CD4-positive, alpha-beta T cell treated with Interleukin-6 at 100 ng/mL for 8 hours (primary cell): ENCODE measurements around the gene TMEM187.

Experiments
- DNase-seq: peaks from one replicate; pipeline ENCODE4 v3.0.0-alpha.2; 2020; ENCODE audit warnings: mixed read lengths, low spot score

Gene TMEM187

DNA sequence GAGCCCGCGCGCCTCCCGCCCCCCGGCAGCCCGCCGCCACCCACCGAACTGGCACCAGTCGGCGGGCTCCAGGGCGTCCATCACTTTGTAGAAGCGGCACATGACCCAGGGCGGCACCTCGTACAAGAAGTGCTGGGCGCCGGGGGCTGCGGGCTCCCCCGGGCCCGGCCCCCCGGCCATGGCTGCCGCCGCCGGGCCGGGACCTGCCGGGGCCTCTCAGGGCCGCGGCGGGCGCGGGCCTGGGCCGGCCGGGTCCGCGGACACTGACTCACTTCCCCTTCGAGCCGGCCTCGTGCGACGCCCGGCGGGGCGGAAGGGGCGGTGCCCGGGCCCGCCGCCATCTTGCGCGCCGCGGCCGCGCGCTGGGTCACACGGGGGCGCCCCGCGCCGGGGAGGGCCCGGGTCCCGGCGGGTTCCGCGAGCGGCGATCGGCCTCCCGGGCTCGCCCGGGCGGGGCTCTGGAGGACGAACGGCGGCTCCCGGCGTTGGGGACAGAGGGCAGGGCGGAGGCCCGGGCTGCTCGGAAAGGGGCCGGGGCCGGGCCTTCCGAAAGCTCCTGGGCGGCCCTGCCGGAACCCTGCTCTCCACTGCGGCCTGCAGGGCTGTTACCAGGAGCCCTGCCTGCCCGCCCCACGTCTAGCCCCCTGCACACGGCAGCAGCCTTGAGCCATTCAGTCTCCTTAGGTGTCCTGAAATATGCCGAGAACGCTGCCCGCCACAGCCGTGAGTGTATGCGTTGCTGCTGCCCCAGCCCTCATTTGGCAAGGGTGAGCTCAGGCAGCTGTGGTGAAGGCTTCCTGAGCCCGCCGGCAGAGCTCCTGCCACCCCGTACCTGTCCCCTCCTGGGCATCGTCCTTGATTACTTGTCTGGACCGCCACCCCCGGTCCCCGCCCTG, 47.3 kb downstream of the TMEM187 start, which contains the start of gene IRAK1:
IRAK1 (minus strand) TSS at position 270 of the 896 bp plus-strand sequence; CDS start at position 180, 90 bp downstream.
- DNase-seq = peak; percentile 29

DNA sequence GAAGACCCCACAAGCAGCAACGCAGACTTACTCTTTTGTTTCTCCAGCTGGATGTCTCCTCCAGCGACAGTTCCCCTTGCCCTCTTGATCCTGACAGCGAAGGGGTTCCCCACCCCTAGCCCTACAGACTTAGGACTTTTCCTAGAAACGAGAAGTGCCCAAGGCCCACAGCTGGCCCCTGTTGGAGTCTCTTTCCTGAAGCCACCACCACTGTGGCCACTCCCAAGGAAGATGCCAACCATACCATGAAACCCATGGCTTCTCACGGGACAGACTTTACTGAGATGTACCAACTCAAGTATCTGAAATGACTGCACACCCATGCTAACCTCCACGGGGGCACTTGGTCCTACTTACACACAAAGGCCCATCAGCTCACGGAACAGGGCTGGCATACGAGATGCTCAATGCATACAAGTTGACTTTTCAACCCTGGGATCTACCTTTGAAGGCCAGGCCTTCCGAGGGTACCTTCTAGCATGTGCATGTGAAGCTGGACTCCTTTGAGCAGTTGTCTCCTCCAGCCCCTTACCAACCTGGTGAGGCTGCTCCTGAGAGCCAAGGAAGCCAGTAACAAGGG, 48.1 kb downstream of the TMEM187 start:
- DNase-seq = no peak

DNA sequence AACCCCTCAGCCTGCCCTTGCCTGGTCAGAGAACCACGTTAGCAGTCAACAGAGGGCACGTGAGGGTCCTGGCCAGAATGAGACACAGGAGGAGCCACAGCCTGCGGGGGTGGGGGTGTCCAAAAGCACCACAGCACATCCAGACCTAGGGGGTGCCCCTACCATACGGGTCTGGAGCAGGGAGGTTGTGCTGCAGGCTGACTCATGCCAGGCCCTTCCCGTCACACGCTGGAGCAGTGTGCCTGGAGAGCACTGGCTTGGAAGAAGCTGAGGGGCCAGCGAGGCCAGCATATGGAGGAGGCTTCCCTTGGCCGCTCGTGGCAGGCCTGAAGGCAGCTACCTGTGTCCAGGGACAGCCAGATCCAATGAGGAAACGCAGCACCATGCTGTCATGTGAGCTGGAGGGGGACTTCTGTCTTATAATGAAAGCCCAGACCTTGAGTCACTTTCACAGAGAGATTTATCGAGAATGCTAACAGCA, 48.6 kb downstream of the TMEM187 start:
- DNase-seq = no peak

DNA sequence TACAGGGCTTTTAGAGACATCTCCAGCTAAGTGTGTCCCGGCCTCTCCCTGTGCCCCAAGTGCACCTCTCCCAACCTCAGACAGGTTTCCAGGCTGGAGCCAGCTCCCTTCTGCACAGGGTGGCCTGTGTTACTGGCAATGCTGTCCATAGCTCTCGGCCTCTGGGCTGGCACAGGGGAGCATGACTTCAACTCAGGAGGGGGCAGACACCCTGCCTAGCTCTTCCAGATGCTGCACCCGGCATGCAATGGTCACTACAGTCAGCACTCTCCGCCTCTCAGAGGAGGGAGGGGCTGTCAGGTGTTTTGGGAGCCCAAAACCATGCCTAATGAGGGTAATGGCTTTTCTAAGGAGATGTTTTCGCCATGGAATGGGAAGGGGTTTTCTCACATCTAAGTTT, 49.6 kb downstream of the TMEM187 start:
- DNase-seq = no peak

DNA sequence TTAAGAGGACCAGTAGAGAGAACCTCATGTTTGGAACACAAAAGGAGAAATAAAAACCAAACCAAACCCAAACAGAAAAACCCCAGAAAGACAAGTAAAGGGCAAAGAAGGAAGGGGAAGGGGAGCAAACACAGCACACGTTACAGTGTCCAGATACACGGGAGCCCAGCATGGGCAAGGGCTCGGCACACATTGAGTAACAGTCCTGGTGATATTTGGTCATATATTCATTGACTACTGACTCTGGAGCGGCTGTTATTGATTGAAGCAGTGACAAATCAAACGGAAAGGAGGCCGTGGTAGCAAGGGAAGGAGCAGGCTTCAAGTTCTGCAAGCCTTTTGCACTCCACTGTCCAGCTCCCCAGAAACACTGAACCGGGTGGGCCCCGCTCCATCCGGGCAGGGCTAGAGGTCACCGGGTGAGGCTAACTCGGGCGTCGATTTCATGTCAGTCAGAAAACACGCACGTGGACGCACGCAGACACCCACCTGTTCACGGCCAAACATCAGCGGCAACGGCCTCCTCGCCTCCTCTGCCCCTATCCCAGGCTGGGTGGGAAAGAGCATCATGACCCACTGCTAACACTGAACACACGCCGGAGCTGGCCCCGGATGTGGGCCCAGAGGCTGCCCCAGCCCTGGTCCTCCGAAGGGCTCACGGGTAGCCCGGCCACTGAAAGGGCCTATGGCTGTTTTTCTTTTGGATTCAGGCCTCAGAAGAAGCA, 50.9 kb downstream of the TMEM187 start:
- DNase-seq = no peak

DNA sequence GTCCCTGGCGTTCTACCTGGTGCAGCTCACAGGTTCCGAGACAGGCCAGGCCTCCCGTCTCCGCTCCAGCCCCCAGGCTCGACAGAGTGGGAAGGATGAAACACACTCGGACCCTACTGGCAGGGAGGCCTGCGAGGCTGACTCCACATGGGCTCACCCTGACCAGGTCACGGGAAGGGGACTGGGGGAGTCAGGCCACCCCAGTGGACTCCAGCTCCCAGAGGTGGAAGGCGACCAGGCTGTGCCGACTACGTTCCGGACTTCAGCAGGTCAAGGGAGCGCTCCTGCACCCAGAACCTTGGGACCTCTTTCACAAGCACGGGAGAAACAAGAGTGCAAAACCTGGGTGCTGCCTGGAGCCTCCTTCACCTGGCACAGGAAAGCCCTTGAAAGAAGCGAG, 51.7 kb downstream of the TMEM187 start:
- DNase-seq = no peak

DNA sequence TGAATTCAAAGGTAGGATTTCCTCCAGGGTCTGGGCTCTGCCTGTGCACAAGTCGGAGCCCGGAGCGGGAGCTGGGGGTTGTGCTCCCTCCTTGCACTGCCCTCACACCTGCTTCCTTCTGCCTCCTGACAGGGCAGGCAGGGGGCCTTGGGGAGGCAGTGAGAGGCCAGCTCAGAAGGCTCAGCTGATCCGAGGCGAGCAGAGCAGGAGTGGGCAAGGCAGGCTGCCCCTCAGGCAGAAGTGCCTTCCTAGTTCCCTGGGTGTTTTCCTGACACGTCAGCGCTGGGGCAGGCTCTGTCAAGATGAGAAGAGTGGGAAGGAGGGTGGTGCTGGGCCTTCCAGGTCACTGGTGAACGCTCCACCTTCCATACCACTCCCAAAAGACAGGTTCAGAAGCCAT, 52.7 kb downstream of the TMEM187 start:
- no peak for DNase-seq

DNA sequence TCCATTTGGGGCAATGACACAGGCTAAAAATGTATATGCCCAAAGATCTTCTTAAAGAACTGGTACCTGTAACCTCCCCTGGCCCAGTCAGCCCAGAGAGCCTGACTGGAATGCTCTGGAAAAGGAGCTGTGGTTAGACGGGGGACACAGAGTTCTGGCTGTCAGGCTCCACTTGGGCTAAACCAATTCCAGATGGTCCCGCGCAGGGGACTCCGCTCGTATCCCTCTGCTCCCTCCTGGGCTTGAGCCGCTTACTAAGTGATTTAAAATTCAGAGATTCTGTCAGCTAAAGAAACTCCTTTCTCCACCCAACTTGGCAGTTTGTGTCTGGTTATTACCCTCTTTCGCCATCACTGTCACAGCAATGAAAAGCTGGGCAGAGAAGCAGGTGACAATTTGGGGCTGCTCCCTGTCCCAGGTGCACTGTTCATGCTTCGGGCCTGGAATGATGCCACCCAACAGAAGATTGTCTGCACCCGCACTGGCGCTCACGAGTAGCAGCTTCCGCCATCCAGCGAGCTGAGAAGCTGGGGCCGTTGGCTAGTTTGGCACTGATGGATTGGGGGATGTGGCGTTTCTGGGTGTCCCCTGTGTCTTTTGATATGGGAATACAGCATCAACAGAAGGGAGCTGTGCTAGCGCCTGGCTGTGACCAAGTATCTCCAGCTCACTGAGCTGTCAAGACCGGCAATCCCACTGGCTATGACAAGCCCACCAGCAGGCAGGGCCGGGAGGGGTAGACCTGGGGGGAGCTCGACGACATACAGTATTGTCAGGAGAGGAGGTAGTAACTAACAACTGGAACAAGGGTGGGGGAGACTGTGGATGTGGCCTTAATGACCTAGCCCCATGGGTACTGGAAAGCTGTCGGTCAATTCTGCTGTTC, 53.8 kb downstream of the TMEM187 start:
- DNase-seq = no peak

DNA sequence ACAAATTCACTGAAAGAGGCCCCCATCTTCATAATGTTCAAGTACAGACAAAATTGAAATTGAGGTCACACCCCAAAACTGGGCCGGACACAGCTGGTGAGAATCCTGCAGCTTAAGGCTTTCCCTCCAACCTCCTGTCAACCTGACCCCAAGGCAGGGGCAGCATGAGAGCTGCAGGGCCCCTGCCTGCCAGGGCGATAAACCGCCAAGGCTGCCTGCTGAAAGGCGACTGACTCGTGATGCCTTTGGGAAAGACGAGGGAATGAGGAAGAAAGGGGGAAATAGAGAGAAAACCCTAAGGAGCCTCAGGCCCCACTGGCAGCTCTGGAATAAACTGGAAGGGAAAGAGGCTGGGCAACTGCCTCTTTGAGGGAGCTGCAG, 54.5 kb downstream of the TMEM187 start:
- DNase-seq = no peak

DNA sequence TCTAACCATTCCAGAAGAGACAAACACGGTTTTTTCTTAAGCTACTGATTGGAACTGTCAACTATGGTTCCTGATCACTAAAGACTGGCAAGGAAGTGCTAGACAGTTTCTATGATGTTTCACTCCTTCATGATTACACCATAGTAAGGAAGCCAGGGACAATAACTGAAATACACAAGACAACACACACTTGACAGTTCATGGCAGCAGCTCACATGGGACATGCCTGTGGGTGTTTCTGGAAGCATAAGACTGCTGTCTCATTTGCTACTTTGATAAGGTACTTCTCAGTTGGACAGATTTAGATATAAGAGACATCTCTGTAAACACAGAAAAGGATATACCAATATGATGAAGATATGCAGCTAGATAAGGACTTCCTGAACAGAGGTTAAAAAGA, 55.4 kb downstream of the TMEM187 start:
- DNase-seq = no peak

DNA sequence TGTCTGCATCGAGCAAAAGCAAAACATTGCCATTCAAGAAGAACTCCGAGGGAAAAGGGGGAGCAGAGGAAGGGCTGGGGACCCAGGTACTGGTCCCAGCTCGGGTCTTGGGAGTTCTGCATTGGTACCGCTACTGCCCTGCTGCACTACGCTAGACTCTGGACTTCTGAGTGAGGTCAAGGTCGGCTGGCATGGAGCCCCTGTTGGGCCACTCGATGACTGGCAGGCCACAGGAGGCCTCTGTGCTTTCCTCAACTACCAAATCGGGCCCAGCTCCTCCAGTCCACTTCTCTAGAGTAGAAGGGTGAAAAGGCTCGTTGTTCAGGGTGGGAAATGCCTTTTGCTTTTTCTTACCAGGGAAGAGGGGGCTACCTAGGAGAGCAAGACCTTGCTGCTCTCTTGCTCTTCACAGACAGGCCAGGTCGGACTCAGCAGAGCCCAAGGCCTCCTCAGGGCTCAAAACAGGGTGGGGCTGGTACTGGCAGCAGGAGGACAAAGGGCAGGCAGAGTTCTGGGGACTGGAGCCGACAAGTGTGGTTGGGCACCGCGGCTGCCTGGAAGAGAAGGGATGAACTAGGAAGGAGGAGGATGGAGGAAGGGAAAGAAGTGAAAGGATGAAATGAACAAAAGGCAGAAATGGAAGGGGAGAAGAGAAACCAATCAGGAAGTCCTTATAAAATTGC, 56.1 kb downstream of the TMEM187 start:
- no peak for DNase-seq

DNA sequence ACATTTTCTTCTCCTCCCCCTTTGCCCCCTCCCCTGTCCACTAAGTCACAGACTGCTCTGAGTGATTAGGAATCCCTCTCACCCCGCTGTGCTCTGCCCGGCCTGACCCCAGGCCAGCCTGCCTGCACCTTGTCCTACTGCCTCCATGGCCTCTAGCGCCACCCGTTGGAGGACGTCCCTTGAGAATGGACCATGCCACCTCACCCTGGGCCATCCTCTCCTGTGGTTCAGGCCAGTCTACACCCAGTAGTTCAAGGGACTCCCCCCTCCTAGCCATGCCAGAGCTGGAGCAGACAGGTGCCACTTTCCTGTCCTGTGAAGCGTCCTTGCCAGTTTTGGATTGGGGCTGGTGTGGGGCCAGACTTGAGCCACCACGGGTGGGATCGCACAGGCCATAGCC, 56.9 kb downstream of the TMEM187 start:
- DNase-seq = no peak

DNA sequence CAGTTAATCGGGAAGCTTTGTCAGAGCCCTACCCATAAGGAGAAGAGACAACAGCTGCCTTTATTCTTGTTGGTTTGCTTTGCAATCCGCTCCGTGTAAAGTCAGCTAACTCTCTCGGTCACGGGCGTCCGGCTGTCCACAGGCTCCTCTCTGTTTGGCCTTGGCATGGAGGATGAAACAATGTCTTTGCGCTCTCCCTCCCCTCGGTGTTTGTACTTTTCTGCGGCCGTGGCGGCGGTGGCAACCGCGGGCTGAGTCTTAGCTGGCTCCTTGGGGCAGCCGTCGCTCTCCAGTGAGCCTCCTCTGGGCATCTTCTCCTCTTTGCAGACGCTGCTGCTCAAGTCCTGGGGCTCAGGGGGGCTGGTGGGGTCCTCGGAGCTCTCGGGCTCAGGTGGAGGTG, 57.7 kb downstream of the TMEM187 start:
- DNase-seq = no peak

DNA sequence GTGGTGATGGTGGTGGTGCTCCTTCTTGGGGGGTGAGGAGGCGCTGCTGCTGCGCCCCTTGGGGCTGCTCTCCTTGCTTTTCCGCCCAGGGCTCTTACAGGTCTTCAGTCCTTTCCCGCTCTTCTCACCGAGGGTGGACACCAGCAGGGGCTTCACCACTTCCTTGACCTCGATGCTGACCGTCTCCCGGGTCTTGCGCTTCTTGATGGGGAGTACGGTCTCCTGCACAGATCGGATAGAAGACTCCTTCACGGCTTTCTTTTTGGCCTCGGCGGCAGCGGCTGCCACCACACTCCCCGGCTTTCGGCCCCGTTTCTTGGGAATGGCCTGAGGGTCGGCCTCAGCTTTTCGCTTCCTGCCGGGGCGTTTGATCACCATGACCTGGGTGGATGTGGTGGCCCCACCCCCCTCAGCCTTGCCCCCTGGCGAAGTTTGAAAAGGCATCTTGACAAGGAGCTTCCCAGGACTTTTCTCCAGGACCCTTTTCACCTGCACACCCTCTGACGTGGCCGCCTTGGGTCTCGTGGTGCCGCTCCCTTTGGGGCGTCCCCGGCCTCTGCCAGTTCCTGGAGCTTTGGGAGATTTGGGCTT, 58.3 kb downstream of the TMEM187 start:
- DNase-seq = no peak

DNA sequence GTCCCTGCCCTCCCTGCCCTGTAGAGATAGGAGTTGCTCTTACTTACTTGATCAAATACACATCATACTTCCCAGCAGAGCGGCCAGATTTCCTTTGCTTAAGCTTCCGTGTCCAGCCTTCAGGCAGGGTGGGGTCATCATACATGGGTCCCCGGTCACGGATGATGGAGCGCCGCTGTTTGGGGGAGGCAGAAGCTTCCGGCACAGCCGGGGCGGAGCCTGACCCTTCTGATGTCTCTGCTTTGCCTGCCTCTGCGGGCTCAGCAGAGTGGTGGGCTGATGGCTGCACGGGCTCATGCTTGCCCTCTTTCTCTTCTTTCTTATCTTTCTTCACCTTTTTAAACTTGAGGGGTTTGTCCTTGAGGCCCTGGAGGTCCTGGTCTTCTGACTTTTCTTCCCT, 59.6 kb downstream of the TMEM187 start:
- no peak for DNase-seq

DNA sequence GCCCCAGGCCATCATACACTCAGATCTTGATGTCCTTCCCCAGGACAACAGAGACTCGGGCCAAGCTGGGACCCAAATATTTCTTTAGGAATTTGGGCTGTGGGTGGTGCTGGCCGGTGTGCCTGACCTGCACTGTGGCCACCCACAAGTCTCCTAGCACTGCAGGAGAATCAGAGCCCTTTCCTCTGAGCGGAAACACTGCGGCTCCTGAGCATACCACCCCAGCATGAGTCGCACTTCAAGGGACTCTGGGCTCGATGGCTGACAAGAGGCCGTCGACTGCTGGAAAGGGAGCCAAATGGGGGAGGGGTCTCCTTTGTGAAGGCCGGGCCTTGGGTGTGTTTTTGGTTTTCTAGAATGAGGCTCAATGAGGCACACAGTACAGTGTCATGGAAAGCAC, 60.1 kb downstream of the TMEM187 start:
- no peak for DNase-seq
